Keratinocyte (primary cell): ENCODE data around the gene NIT1. TPM values are rescaled to one million over a fixed set of nuclear protein-coding genes. Genes with fewer than 3 reads are reported as not detected.

Source experiments
- DNase-seq: peaks from one replicate; pipeline ENCODE4 v3.0.0-alpha.2; 2011; ENCODE audit warnings: low read depth, missing footprints, low spot score
- FAIRE-seq: peaks from 2 replicates; lab custom pipeline; 2011; peaks lifted over from hg19 to GRCh38; lab: Jason Lieb, UNC
- H2AFZ ChIP-seq: 2 replicates; pipeline ENCODE4 v1.6.0; 2012; ENCODE audit warnings: low read length, control low read depth, inconsistent platforms; ENCODE audit not compliant: control insufficient read depth
- H3K27ac ChIP-seq: 2 replicates; pipeline ENCODE4 v1.5.1; 2011; ENCODE audit warnings: low read length; ENCODE audit not compliant: control insufficient read depth, insufficient read depth
- H3K27me3 ChIP-seq: 3 replicates; pipeline ENCODE4 v1.6.0; 2011; ENCODE audit warnings: low read length; ENCODE audit not compliant: control insufficient read depth, insufficient read depth; ENCODE audit errors: extremely low read depth
- H3K36me3 ChIP-seq, 2 experiments: 2 replicates in 1 of 2; 3 replicates in 1 of 2; pipeline ENCODE4 v1.5.1; 2011; ENCODE audit warnings: low read length in 2 of 2, mild to moderate bottlenecking in 1 of 2; ENCODE audit not compliant: control insufficient read depth in 2 of 2, insufficient read depth in 2 of 2; ENCODE audit errors: extremely low read depth in 1 of 2
- H3K4me1 ChIP-seq: 3 replicates; pipeline ENCODE4 v1.5.1; 2011; ENCODE audit warnings: low read length; ENCODE audit not compliant: control insufficient read depth, insufficient read depth; ENCODE audit errors: extremely low read depth
- H3K4me2 ChIP-seq: 3 replicates; pipeline ENCODE4 v1.6.0; 2011; ENCODE audit warnings: low read depth, low read length; ENCODE audit not compliant: control insufficient read depth, insufficient read depth; ENCODE audit errors: extremely low read depth
- H3K4me3 ChIP-seq, 3 experiments: fragments of 200-600 bp in 1 of 3; sonication (generic) in 1 of 3; 2 replicates in 2 of 3; 3 replicates in 1 of 3; pipeline ENCODE4 v1.5.1; 2011 to 2016; ENCODE audit warnings: low read length in 3 of 3, mild to moderate bottlenecking in 3 of 3, control low read depth in 2 of 3, inconsistent platforms in 1 of 3, low read depth in 1 of 3, mixed read lengths in 1 of 3, mixed run types in 1 of 3, moderate library complexity in 1 of 3; ENCODE audit not compliant: control insufficient read depth in 2 of 3, insufficient read depth in 2 of 3; ENCODE audit errors: extremely low read depth in 1 of 3
- H3K79me2 ChIP-seq: 2 replicates; pipeline ENCODE4 v1.6.0; 2012; ENCODE audit warnings: low read length; ENCODE audit not compliant: control insufficient read depth, insufficient read depth
- H3K9ac ChIP-seq: 3 replicates; pipeline ENCODE4 v1.6.0; 2011; ENCODE audit warnings: low read length; ENCODE audit not compliant: control insufficient read depth, insufficient read depth; ENCODE audit errors: extremely low read depth
- H3K9me1 ChIP-seq: 3 replicates; pipeline ENCODE4 v1.6.0; 2011; ENCODE audit warnings: low read length; ENCODE audit not compliant: control insufficient read depth, insufficient read depth; ENCODE audit errors: extremely low read depth
- H3K9me3 ChIP-seq: 2 replicates; pipeline ENCODE4 v1.5.1; 2012; ENCODE audit warnings: low read depth, low read length; ENCODE audit not compliant: control insufficient read depth
- H4K20me1 ChIP-seq: 3 replicates; pipeline ENCODE4 v1.6.0; 2011; ENCODE audit warnings: low read length; ENCODE audit not compliant: control insufficient read depth, insufficient read depth; ENCODE audit errors: extremely low read depth
- CTCF ChIP-seq, 3 experiments: IDR thresholded peaks in 1 of 3; conservative IDR thresholded peaks in 1 of 3; optimal IDR thresholded peaks in 1 of 3; 2 replicates in 2 of 3; 3 replicates in 1 of 3; pipeline versions ENCODE3 to v1.5.1; 2011; ENCODE audit warnings: low read length in 3 of 3, mild to moderate bottlenecking in 3 of 3, moderate library complexity in 2 of 3, control low read depth in 1 of 3, inconsistent platforms in 1 of 3; ENCODE audit not compliant: insufficient read depth in 2 of 3; ENCODE audit errors: extremely low read depth in 1 of 3
- EZH2 ChIP-seq: IDR thresholded peaks from one replicate; pipeline ENCODE4 v1.6.1; 2012; ENCODE audit warnings: inconsistent platforms, mild to moderate bottlenecking, low read length, moderate library complexity
- dilution Hi-C: fragments of 300-500 bp; cut with MboI; formaldehyde crosslinking; loops from one replicate; pipeline ENCODE4 v1.7.0; 2020; ENCODE audit warnings: low sequenced_read_pairs; ENCODE audit not compliant: extremely low pct_ligation_motif_present
- polyA plus RNA-seq, 5 experiments: library from polyadenylated mRNA; depleted of rRNA in 3 of 5; stranded (reverse) in 3 of 5; stranded (forward) in 1 of 5; unstranded in 1 of 5; fragments of >200 nt; gene quantifications; 1 replicate in 1 of 5; 2 replicates in 3 of 5; 3 replicates in 1 of 5; pipeline versions ENCODE4 v1.2.1 to v1.2.3, GENCODE V29; 2011 to 2012; ENCODE audit warnings: missing spikeins in 2 of 5, low read depth in 1 of 5, low replicate concordance in 1 of 5

Gene NIT1
- polyA plus RNA-seq, 1 donor (not counting 4 experiments of a cell fraction or from before 2014, with no cell fraction given) = 22.9 TPM

GRCh38 chr1:161072751-161073449, 45.0 kb upstream of the NIT1 start:
- H3K36me3 ChIP-seq = no peaks in the 10 kb centered on the region
- no peak overlapping the region for H3K4me3 ChIP-seq
- dilution Hi-C loops = no loop called here
- H3K9ac ChIP-seq = peak overlapping the region; percentile 20
- FAIRE-seq (no peak), DNase-seq (no peak)
- H3K79me2 ChIP-seq = no peaks in the 10 kb centered on the region
- H3K9me3 ChIP-seq = no peaks in the 10 kb centered on the region
- no peak overlapping the region for H2AFZ ChIP-seq
- no peaks in the 10 kb centered on the region for H4K20me1 ChIP-seq
- TF ChIP-seq EZH2 = no peak
- H3K4me1 ChIP-seq = peaks cover 38% of the 10 kb centered on the region
- H3K4me2 ChIP-seq = no peak overlapping the region
- H3K27ac ChIP-seq = no peak overlapping the region
- no peaks in the 10 kb centered on the region for H3K27me3 ChIP-seq
- peaks cover 2% of the 10 kb centered on the region for H3K9me1 ChIP-seq

- Histone ChIP-seq H3K27me3 (no peaks in the 10 kb centered on the region), H3K4me3 (no peak overlapping the region), H3K4me2 (peak overlapping the region; percentile 71), H3K9ac (peak overlapping the region; percentile 72), H2AFZ (no peak overlapping the region), H3K9me3 (no peaks in the 10 kb centered on the region), H3K27ac (peak overlapping the region; percentile 95), H3K79me2 (no peaks in the 10 kb centered on the region), H3K9me1 (peaks cover 2% of the 10 kb centered on the region), H3K4me1 (peaks cover 32% of the 10 kb centered on the region), H3K36me3 (no peaks in the 10 kb centered on the region), H4K20me1 (no peaks in the 10 kb centered on the region)
- peak; percentile 96 for DNase-seq
- dilution Hi-C loops = no loop called here
- TF ChIP-seq EZH2 = no peak
- peak; percentile 43 to 73 (median 46) for TF ChIP-seq CTCF (optimal IDR thresholded peaks at IDR 0.05 in 1 of 3, IDR thresholded peaks at IDR 0.05 in 1 of 3, conservative IDR thresholded peaks at IDR 0.05 in 1 of 3; ENCODE audit: extremely low read depth in 1 of 3, insufficient read depth in 2 of 3, low read length in 3 of 3)
- FAIRE-seq = peak; percentile 63
Observed at GRCh38 chr1:161073474-161074121, 44.3 kb upstream of the NIT1 start.
